ENCODE measurements around the gene COL4A2.
A peak's percentile ranks its signal among the peaks of the same experiment; 100 is the strongest.
"Not testable (repeated sequence)": the region's sequence is repeated elsewhere in the genome, so short reads cannot be mapped to it uniquely, and the experiment has no call there.

COL4A2 gene

DNA sequence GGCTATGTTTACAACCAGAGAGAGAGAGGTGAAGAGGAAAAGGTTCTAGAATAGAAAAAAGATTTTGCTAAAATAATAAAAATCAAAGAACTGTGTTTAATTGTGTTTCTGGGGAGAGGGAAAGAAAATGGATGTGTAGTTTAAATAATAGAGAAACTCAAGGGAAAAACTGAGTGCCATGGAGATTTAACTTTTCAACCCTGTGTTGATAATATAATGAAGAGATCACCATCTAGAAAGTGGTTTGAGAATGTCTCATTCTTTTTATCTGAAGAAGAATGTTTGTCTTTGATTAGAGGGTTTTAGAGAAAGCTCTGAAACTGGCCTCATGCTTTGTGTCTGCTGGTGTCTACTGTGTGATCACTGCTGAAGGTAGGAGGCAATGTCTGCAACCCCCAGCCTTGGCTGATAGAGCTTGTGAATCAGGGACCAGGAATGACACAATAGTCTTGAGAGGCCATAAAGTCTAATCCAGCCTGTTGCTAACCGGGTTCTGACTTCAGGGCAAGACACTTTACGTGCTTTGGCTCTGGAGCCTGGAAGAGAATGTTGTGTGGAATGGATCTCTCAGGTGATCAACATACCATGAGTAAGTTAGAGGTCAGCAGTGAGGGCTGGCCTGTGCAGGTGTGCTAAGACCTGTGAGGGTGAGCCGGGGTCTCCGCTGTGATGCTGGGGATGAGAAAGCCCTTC, 5.4 kb downstream of the COL4A2 start:
- no peak overlapping the region for H3K4me3 ChIP-seq (ENCODE audit: low read depth, low read length)
- CTCF ChIA-PET, result interaction anchor here (0.6 kb wide), 1 partner anchor 17 kb away, joined by 3 read pairs; no protein-coding TSS in a partner anchor
- no peaks in the 10 kb centered on the region for H3K9me3 ChIP-seq (ENCODE audit: control insufficient read depth, insufficient read depth, low read depth, low read length)
- H3K4me1 ChIP-seq (ENCODE audit: control insufficient read depth, insufficient read depth, low read length), result no peaks in the 10 kb centered on the region; the same call in 1 of the 2 replicates
- POLR2A ChIA-PET, result interaction anchor here (0.6 kb wide), 1 partner anchor 600 kb away, joined by 3 read pairs; no protein-coding TSS in a partner anchor
- peaks cover 5 to 21% of the 10 kb centered on the region in 2 experiments; a peak in 2 of 3 replicates for H3K36me3 ChIP-seq (ENCODE audit: control insufficient read depth in 2 of 2, insufficient read depth in 1 of 2, low read length in 2 of 2)
- TF ChIP-seq SCRT2 (tag by site-specific recombination; IDR thresholded peaks at IDR 0.05), result peak; percentile 99
- peak; percentile 80 for TF ChIP-seq GLIS1 (tag by site-specific recombination; IDR thresholded peaks at IDR 0.05)
- TF ChIP-seq, protein P1, sequence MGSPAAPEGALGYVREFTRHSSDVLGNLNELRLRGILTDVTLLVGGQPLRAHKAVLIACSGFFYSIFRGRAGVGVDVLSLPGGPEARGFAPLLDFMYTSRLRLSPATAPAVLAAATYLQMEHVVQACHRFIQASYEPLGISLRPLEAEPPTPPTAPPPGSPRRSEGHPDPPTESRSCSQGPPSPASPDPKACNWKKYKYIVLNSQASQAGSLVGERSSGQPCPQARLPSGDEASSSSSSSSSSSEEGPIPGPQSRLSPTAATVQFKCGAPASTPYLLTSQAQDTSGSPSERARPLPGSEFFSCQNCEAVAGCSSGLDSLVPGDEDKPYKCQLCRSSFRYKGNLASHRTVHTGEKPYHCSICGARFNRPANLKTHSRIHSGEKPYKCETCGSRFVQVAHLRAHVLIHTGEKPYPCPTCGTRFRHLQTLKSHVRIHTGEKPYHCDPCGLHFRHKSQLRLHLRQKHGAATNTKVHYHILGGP (tag by site-specific recombination; IDR thresholded peaks at IDR 0.05), result no peak
- no peak for TF ChIP-seq WT1 (tag by site-specific recombination; IDR thresholded peaks at IDR 0.05)
- TF ChIP-seq ZNF629 (tag by site-specific recombination; IDR thresholded peaks at IDR 0.05), result 0 out of 2 replicates have a peak, but pooled peaks have one; percentile 23
- TF ChIP-seq ZNF600 (tag by site-specific recombination; IDR thresholded peaks at IDR 0.05), result peak; percentile 96
- TF ChIP-seq ZSCAN30 (tag by site-specific recombination; IDR thresholded peaks at IDR 0.05), result peak; percentile 68; the same call in 1 of the 2 replicates
- peak; percentile 30; the same call in 1 of the 2 replicates for TF ChIP-seq GLIS2 (tag by site-specific recombination; IDR thresholded peaks at IDR 0.05)
- TF ChIP-seq, protein P2, sequence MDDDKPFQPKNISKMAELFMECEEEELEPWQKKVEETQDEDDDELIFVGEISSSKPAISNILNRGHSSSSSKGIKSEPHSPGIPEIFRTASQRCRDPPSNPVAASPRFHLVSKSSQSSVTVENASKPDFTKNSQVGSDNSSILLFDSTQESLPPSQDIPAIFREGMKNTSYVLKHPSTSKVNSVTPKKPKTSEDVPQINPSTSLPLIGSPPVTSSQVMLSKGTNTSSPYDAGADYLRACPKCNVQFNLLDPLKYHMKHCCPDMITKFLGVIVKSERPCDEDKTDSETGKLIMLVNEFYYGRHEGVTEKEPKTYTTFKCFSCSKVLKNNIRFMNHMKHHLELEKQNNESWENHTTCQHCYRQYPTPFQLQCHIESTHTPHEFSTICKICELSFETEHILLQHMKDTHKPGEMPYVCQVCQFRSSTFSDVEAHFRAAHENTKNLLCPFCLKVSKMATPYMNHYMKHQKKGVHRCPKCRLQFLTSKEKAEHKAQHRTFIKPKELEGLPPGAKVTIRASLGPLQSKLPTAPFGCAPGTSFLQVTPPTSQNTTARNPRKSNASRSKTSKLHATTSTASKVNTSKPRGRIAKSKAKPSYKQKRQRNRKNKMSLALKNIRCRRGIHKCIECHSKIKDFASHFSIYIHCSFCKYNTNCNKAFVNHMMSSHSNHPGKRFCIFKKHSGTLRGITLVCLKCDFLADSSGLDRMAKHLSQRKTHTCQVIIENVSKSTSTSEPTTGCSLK (tag by site-specific recombination; IDR thresholded peaks at IDR 0.05), result no peak
- TF ChIP-seq SCRT1 (tag by site-specific recombination; IDR thresholded peaks at IDR 0.05; ENCODE audit: borderline replicate concordance), result peak; percentile 66; the same call in 1 of the 2 replicates
- H3K27ac ChIP-seq (ENCODE audit: extremely low read depth, low read depth, low read length), result no peak overlapping the region

DNA sequence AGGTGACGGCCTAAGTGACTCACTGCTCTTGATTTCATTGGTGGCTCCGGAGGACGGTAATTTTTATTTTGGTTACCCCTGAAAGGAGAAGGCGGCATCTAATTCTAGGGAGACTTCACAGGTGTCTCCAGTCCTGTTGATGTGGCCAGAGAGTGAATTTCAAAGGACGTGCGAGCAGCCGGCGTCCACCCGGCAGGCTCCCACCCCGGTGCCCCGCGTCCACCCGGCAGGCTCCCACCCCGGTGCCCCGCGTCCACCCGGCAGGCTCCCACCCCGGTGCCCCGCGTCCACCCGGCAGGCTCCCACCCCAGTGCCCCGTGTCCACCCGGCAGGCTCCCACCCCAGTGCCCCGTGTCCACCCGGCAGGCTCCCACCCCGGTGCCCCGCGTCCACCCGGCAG, 6.2 kb downstream of the COL4A2 start:
- H3K4me1 ChIP-seq (ENCODE audit: control insufficient read depth, insufficient read depth, low read length); H3K27ac ChIP-seq (ENCODE audit: extremely low read depth, low read depth, low read length); CTCF ChIA-PET; H3K4me3 ChIP-seq (ENCODE audit: low read depth, low read length); POLR2A ChIA-PET; H3K9me3 ChIP-seq (ENCODE audit: control insufficient read depth, insufficient read depth, low read depth, low read length): not testable (repeated sequence)
- peaks cover 5 to 21% of the 10 kb centered on the region in 2 experiments; a peak in 2 of 3 replicates for H3K36me3 ChIP-seq (ENCODE audit: control insufficient read depth in 2 of 2, insufficient read depth in 1 of 2, low read length in 2 of 2)

DNA sequence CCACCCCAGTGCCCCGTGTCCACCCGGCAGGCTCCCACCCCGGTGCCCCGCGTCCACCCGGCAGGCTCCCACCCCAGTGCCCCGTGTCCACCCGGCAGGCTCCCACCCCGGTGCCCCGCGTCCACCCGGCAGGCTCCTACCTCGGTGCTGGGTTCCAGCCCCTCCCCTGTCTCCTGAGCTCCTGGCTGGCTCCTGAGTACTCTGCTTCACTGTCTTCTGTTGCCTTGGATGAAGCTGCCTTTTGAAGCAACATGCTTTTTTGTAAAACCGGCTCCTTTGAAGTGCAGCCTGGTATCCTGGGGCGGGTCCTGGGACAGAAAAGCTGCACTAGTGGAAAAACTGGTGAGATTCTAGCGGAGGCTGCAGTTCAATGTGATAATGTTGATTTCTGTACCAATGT, 6.6 kb downstream of the COL4A2 start:
- H3K36me3 ChIP-seq (ENCODE audit: control insufficient read depth in 2 of 2, insufficient read depth in 1 of 2, low read length in 2 of 2), result peaks cover 5 to 21% of the 10 kb centered on the region in 2 experiments; a peak in 2 of 3 replicates
- H3K27ac ChIP-seq (ENCODE audit: extremely low read depth, low read depth, low read length); H3K4me3 ChIP-seq (ENCODE audit: low read depth, low read length); H3K9me3 ChIP-seq (ENCODE audit: control insufficient read depth, insufficient read depth, low read depth, low read length); CTCF ChIA-PET; POLR2A ChIA-PET; H3K4me1 ChIP-seq (ENCODE audit: control insufficient read depth, insufficient read depth, low read length): not testable (repeated sequence)

DNA sequence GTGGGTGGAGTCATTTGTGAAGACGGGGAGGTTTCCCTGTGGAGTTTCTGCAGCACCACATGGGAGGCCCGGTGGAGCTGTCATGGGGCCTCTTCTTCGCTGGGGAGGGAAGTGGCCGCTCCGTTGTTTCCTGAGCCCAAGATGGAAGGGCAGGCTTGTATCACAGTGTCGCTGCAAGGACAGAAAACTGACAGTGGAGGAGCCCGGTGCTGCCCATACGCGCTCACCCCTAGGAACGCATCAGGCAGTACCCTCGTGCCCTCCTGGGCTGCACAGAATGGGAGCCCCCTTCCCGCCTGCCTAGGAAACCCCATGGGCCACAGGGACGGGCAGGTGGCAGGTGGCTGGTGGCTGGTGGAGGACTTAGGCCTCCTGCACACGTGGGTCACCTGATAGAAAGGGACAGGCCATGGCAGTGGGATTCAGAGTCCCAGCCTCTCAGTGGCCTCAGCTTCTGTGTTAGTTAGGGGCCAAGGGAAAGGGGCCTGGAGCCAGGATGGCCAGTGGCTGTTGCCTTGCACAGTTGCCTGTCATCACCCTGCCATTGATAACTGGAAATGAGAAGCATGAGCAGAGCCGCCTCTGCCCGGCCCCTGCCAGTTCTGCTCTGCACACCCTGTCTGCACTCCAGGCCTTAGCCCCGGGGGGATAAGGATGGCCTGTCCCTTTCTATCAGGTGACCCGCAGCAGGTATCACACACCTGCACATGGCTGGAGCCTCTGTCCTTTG, 7.6 kb downstream of the COL4A2 start:
- TF ChIP-seq, protein P3, sequence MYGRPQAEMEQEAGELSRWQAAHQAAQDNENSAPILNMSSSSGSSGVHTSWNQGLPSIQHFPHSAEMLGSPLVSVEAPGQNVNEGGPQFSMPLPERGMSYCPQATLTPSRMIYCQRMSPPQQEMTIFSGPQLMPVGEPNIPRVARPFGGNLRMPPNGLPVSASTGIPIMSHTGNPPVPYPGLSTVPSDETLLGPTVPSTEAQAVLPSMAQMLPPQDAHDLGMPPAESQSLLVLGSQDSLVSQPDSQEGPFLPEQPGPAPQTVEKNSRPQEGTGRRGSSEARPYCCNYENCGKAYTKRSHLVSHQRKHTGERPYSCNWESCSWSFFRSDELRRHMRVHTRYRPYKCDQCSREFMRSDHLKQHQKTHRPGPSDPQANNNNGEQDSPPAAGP (tag by site-specific recombination; IDR thresholded peaks at IDR 0.05), result no peak
- TF ChIP-seq, protein P2 (tag by site-specific recombination; IDR thresholded peaks at IDR 0.05), result no peak
- TF ChIP-seq ZNF768 (tag by site-specific recombination; IDR thresholded peaks at IDR 0.05), result no peak
- TF ChIP-seq REPIN1 (tag by site-specific recombination; IDR thresholded peaks at IDR 0.05; ENCODE audit: low read depth), result no peak
- TF ChIP-seq ZBTB8A (tag by site-specific recombination; IDR thresholded peaks at IDR 0.05), result no peak
- no peak for TF ChIP-seq KLF1 (tag by site-specific recombination; IDR thresholded peaks at IDR 0.05)
- no peak for TF ChIP-seq ZNF16 (tag by site-specific recombination; IDR thresholded peaks at IDR 0.05; ENCODE audit: low read depth)
- no peak for TF ChIP-seq GFI1B (tag by site-specific recombination; IDR thresholded peaks at IDR 0.05)
- ChIA-PET CTCF (no interaction called here), POLR2A (interaction anchor here (0.6 kb wide), 1 partner anchor 105 kb away, joined by 3 read pairs; no protein-coding TSS in a partner anchor)
- H3K4me1 ChIP-seq (ENCODE audit: control insufficient read depth, insufficient read depth, low read length), result peaks cover under 1% of the 10 kb centered on the region
- H3K9me3 ChIP-seq (ENCODE audit: control insufficient read depth, insufficient read depth, low read depth, low read length), result no peaks in the 10 kb centered on the region
- no peak overlapping the region for H3K4me3 ChIP-seq (ENCODE audit: low read depth, low read length)
- H3K27ac ChIP-seq (ENCODE audit: extremely low read depth, low read depth, low read length), result no peak overlapping the region
- peaks cover 5 to 21% of the 10 kb centered on the region in 2 experiments; a peak in 2 of 3 replicates for H3K36me3 ChIP-seq (ENCODE audit: control insufficient read depth in 2 of 2, insufficient read depth in 1 of 2, low read length in 2 of 2)
